Occipital lobe (tissue), 2 donors: ENCODE data around the gene PTGS2. TPM values are rescaled to one million over a fixed set of nuclear protein-coding genes. Genes with fewer than 3 reads are reported as not detected.
"Not testable (repeated sequence)": the region's sequence is repeated elsewhere in the genome, so short reads cannot be mapped to it uniquely, and the experiment has no call there.

Experiments
- DNase-seq: peaks from one replicate; lab custom pipeline; 2025; lab: John Stamatoyannopoulos, UW
- total RNA-seq: library from RNA; depleted of rRNA; stranded (reverse); fragments of >200 nt; gene quantifications from one replicate; pipeline ENCODE4 v1.2.3, GENCODE V29; 2014

Gene PTGS2
- total RNA-seq, 1 donor from 2014 or later = 1.7 TPM

GRCh38 chr1:186670297-186671135, 9.7 kb downstream of the PTGS2 start:
- no peak for DNase-seq

GRCh38 chr1:186669784-186670183, 10.4 kb downstream of the PTGS2 start:
- not testable (repeated sequence) for DNase-seq

GRCh38 chr1:186664217-186664616, 16.0 kb downstream of the PTGS2 start:
- DNase-seq = not testable (repeated sequence)

- DNase-seq = no peak
Measured at GRCh38 chr1:186662752-186663151, 17.5 kb downstream of the PTGS2 start.

- no peak for DNase-seq
Measured at GRCh38 chr1:186659890-186660341, 20.3 kb downstream of the PTGS2 start.

- DNase-seq = no peak
Measured at GRCh38 chr1:186658999-186659398, 21.2 kb downstream of the PTGS2 start.

- no peak for DNase-seq
Measured at GRCh38 chr1:186657481-186657880, 22.7 kb downstream of the PTGS2 start.

GRCh38 chr1:186655876-186656275, 24.3 kb downstream of the PTGS2 start:
- no peak for DNase-seq

GRCh38 chr1:186654741-186655140, 25.5 kb downstream of the PTGS2 start:
- no peak for DNase-seq

- no peak for DNase-seq
Measured at GRCh38 chr1:186653312-186653711, 26.9 kb downstream of the PTGS2 start.

GRCh38 chr1:186648613-186649012, 31.6 kb downstream of the PTGS2 start:
- DNase-seq = no peak

GRCh38 chr1:186647985-186648384, 32.2 kb downstream of the PTGS2 start:
- DNase-seq = not testable (repeated sequence)

GRCh38 chr1:186643614-186644013, 36.6 kb downstream of the PTGS2 start:
- DNase-seq = no peak

- not testable (repeated sequence) for DNase-seq
Measured at GRCh38 chr1:186637567-186637966, 42.7 kb downstream of the PTGS2 start.

- no peak for DNase-seq
Measured at GRCh38 chr1:186636786-186637185, 43.4 kb downstream of the PTGS2 start.

GRCh38 chr1:186634511-186634910, 45.7 kb downstream of the PTGS2 start:
- DNase-seq = no peak

GRCh38 chr1:186633116-186633515, 47.1 kb downstream of the PTGS2 start:
- no peak for DNase-seq

GRCh38 chr1:186629341-186629740, 50.9 kb downstream of the PTGS2 start:
- DNase-seq = no peak

GRCh38 chr1:186628910-186629309, 51.3 kb downstream of the PTGS2 start:
- no peak for DNase-seq

- no peak for DNase-seq
Measured at GRCh38 chr1:186627019-186627418, 53.2 kb downstream of the PTGS2 start.

GRCh38 chr1:186626356-186626932, 53.8 kb downstream of the PTGS2 start:
- no peak for DNase-seq

- DNase-seq = no peak
Measured at GRCh38 chr1:186623551-186623950, 56.7 kb downstream of the PTGS2 start.
